Adrenal gland (tissue), 12 donors: Measurements from ENCODE around the gene NIPBL. TPM values are rescaled to one million over a fixed set of nuclear protein-coding genes. Genes with fewer than 3 reads are reported as not detected.

ENCODE experiments used
- DNase-seq, 7 donors: peaks; one replicate each; pipeline ENCODE4 v3.0.0-alpha.2; 2019 to 2020
- H3K27ac ChIP-seq, 5 donors: fragments of 200-600 bp; sonication (generic) in 4 of 5; 1 replicate in 3 of 5; 2 replicates in 2 of 5; pipeline versions ENCODE4 v1.5.1 to v1.8.0; 2016 to 2020; ENCODE audit warnings: mild to moderate bottlenecking in 1 of 5
- H3K27me3 ChIP-seq: fragments of 200-600 bp; 2 replicates; pipeline ENCODE4 v1.8.0; 2021
- H3K36me3 ChIP-seq, 2 donors: fragments of 200-600 bp; replicated peaks in 1 of 2; 1 replicate in 1 of 2; 2 replicates in 1 of 2; pipeline versions ENCODE4 v1.5.1 to v1.8.0; 2018 to 2022
- H3K4me1 ChIP-seq, 2 donors: fragments of 200-600 bp; replicated peaks in 1 of 2; 1 replicate in 1 of 2; 2 replicates in 1 of 2; pipeline versions ENCODE4 v1.5.1 to v1.8.0; 2018 to 2021
- H3K4me3 ChIP-seq, 4 donors: fragments of 200-600 bp; sonication (generic) in 3 of 4; one replicate each; pipeline ENCODE4 v1.5.1; 2016 to 2018
- H3K9me3 ChIP-seq, 3 donors: fragments of 200-600 bp; sonication (generic) in 1 of 3; replicated peaks in 1 of 3; 1 replicate in 2 of 3; 2 replicates in 1 of 3; pipeline versions ENCODE4 v1.5.1 to v1.8.0; 2016 to 2021
- POLR2A ChIP-seq, 2 donors: fragments of 450-650 bp; IDR thresholded peaks; one replicate each; pipeline ENCODE4 v1.6.1; 2017; ENCODE audit warnings: antibody characterized with exemption in 2 of 2, mild to moderate bottlenecking in 2 of 2, moderate library complexity in 1 of 2
- WGBS, 4 donors: extraction: QIAGEN DNeasy Blood & Tissue Kit in 2 of 4; methylation state at CpG; one replicate each; pipeline versions ENCODE4 v1.1.5 to v1.1.7; 2013 to 2017; 5-methylcytosine and 5-hydroxymethylcytosine counted together
- intact Hi-C, 2 donors: fragments of 100-400 bp; cut with DNase I; formaldehyde crosslinking; loops; one replicate each; pipeline versions ENCODE4 v1.14.1 to v1.15.0; 2022 to 2023
- polyA plus RNA-seq, 3 donors: library from polyadenylated mRNA; stranded (reverse); fragments of 200-250 nt in 2 of 3; fragments of 350-450 nt in 1 of 3; fragmentation: Illumina TruSeq in 1 of 3; extraction: RNeasy Lipid Tissue Mini Kit (QIAGEN cat#74804) in 1 of 3; gene quantifications; one replicate each; pipeline ENCODE4 v1.2.3, GENCODE V29; 2013 to 2014
- total RNA-seq, 9 donors: library from RNA; depleted of rRNA in 4 of 9; stranded (reverse); fragments of >200 nt in 4 of 9; fragments of 120-200 nt in 1 of 9; fragmentation: NEBNext Ultra II Directional in 1 of 9; extraction: Animal tissue kit (Norgen Biotek cat#: 25700) in 1 of 9; gene quantifications; one replicate each; pipeline versions ENCODE4 v1.1.0 to v1.2.4, GENCODE V29; 2013 to 2023
- TF ChIP-seq, protein P1 (sequence below), 6 experiments: fragments of 450-650 bp in 4 of 6; fragments of 200-600 bp in 2 of 6; sonication (generic) in 1 of 6; IDR thresholded peaks; 1 replicate in 5 of 6; 2 replicates in 1 of 6; pipeline versions ENCODE4 v1.5.1 to v1.8.0; 2016 to 2021; ENCODE audit warnings: antibody characterized with exemption in 6 of 6, mild to moderate bottlenecking in 2 of 6, moderate library complexity in 1 of 6
- donor health status: healthy with polysubstance abuse.
- donor health status: Bipolar disorder and iron deficiency.
- donor health status: DM: yes; HTN: yes; CAD: no.
- donor health status: DM: no; HTN: no; CAD: no.
- donor health status: DM: no; HTN: no; CAD: no.
- donor health status: DM: yes; HTN: yes; CAD: no.

The NIPBL gene
- total and polyA plus RNA-seq, 12 donors = 15.7 to 54.5 (median 41.9) TPM

DNA sequence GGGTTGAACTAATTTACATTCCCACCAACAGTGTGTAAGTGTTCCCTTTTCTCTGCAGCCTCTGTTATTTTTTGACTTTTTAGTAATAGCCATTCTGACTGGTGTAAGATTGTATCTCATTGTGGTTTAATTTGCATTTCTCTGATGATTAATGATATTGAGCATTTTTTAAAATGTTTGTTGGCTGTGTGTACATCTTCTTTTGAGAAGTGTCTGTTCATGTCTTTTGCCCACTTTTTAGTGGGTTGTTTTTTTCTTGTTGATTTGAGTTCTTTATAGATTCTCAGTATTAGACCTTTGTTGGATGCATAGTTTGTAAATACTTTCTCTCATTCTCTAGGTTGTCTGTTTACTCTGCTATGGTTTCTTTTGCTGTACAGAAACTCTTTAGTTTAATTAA lies 101.6 kb downstream of the NIPBL start:
- Histone ChIP-seq H3K4me1 (no peaks in the 10 kb centered on the region), H3K9me3 (peaks cover 0 to 15% (median 0%) of the 10 kb centered on the region in 3 donors)
- no peak for DNase-seq

DNA sequence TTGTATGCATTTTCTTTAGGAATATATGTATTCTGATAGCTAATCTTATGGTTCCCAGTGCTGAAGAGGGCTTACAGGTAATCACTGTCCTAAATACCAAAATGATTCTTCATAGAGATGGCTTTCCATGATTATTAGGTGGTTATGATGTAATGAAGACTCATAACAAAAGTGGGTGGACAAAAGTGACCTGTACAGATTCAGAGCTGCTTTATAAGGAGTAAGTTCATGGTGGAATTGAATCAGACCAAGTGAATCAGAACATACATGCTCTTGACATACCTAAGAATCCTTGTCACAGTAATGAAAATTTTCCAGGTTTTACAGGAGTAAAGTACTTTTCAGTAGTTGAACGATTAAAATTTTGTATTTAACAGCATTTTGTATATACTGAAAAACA lies 105.6 kb downstream of the NIPBL start:
- 95 to 100% (median 98%) methylated on average over 1 of the region's 1 CpG for WGBS, 4 donors
- Histone ChIP-seq H3K27me3 (no peaks in the 10 kb centered on the region), H3K9me3 (peaks cover 0 to 15% (median 0%) of the 10 kb centered on the region in 3 donors), H3K4me3 (no peak overlapping the region), H3K27ac (no peak overlapping the region), H3K36me3 (no peaks in the 10 kb centered on the region), H3K4me1 (peaks cover 0 to 5% of the 10 kb centered on the region in 2 donors)
- DNase-seq = no peak
- TF ChIP-seq, protein P1, sequence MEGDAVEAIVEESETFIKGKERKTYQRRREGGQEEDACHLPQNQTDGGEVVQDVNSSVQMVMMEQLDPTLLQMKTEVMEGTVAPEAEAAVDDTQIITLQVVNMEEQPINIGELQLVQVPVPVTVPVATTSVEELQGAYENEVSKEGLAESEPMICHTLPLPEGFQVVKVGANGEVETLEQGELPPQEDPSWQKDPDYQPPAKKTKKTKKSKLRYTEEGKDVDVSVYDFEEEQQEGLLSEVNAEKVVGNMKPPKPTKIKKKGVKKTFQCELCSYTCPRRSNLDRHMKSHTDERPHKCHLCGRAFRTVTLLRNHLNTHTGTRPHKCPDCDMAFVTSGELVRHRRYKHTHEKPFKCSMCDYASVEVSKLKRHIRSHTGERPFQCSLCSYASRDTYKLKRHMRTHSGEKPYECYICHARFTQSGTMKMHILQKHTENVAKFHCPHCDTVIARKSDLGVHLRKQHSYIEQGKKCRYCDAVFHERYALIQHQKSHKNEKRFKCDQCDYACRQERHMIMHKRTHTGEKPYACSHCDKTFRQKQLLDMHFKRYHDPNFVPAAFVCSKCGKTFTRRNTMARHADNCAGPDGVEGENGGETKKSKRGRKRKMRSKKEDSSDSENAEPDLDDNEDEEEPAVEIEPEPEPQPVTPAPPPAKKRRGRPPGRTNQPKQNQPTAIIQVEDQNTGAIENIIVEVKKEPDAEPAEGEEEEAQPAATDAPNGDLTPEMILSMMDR (IDR thresholded peaks at IDR 0.05) = no peak
- no peak for TF ChIP-seq POLR2A (IDR thresholded peaks at IDR 0.05)
- intact Hi-C loops = no loop called here

More for the DNA sequence above, 101.6 kb downstream of the NIPBL start:
- Histone ChIP-seq H3K36me3 (peaks cover 0 to 6% of the 10 kb centered on the region in 2 donors), H3K4me3 (no peak overlapping the region), H3K27ac (no peak overlapping the region), H3K27me3 (no peaks in the 10 kb centered on the region)
- TF ChIP-seq, protein P1 (IDR thresholded peaks at IDR 0.05) = no peak
- no peak for TF ChIP-seq POLR2A (IDR thresholded peaks at IDR 0.05)
- intact Hi-C loops = no loop called here

DNA sequence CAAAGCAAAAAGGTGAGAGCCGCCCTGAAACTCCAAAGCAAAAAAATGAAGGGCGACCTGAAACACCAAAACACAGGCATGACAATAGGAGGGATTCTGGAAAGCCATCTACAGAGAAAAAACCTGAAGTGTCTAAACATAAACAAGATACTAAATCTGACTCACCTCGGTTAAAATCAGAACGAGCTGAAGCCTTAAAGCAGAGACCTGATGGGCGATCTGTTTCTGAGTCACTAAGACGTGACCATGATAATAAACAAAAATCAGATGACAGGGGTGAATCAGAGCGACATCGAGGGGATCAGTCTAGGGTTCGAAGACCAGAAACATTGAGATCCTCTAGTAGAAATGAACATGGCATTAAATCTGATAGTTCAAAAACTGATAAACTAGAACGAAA lies 108.8 kb downstream of the NIPBL start:
- no peak for DNase-seq
- Histone ChIP-seq H3K27me3 (no peaks in the 10 kb centered on the region), H3K36me3 (no peaks in the 10 kb centered on the region), H3K9me3 (peaks cover 0 to 6% (median 0%) of the 10 kb centered on the region in 3 donors), H3K4me3 (no peak overlapping the region), H3K4me1 (peaks cover 0 to 5% of the 10 kb centered on the region in 2 donors), H3K27ac (no peak overlapping the region)
- intact Hi-C loops = no loop called here
- 88 to 95% (median 90%) methylated on average over 10 of the region's 10 CpGs for WGBS, 4 donors
- no peak for TF ChIP-seq POLR2A (IDR thresholded peaks at IDR 0.05)
- TF ChIP-seq, protein P1 (IDR thresholded peaks at IDR 0.05) = no peak

- H3K36me3 ChIP-seq = no peaks in the 10 kb centered on the region
- DNase-seq = no peak
- H3K4me3 ChIP-seq = no peak overlapping the region
- H3K9me3 ChIP-seq = peaks cover 0 to 6% (median 0%) of the 10 kb centered on the region in 3 donors
- intact Hi-C loops = no loop called here
- no peak for TF ChIP-seq POLR2A (IDR thresholded peaks at IDR 0.05)
- TF ChIP-seq, protein P1 (IDR thresholded peaks at IDR 0.05) = no peak
- peaks cover 0 to 5% of the 10 kb centered on the region in 2 donors for H3K4me1 ChIP-seq
- no peaks in the 10 kb centered on the region for H3K27me3 ChIP-seq
- WGBS, 4 donors = 90 to 98% (median 97%) methylated on average over 1 of the region's 1 CpG
- no peak overlapping the region for H3K27ac ChIP-seq
These were observed 111.8 kb downstream of the NIPBL start for GRCh38 chr5:36988396-36988795.
